Eye (tissue), 1 donor: ENCODE measurements around the gene KCNQ5.

ENCODE experiments used
- DNase-seq: peaks from one replicate; pipeline ENCODE4 v3.0.0-alpha.2; 2015

The KCNQ5 gene

DNA sequence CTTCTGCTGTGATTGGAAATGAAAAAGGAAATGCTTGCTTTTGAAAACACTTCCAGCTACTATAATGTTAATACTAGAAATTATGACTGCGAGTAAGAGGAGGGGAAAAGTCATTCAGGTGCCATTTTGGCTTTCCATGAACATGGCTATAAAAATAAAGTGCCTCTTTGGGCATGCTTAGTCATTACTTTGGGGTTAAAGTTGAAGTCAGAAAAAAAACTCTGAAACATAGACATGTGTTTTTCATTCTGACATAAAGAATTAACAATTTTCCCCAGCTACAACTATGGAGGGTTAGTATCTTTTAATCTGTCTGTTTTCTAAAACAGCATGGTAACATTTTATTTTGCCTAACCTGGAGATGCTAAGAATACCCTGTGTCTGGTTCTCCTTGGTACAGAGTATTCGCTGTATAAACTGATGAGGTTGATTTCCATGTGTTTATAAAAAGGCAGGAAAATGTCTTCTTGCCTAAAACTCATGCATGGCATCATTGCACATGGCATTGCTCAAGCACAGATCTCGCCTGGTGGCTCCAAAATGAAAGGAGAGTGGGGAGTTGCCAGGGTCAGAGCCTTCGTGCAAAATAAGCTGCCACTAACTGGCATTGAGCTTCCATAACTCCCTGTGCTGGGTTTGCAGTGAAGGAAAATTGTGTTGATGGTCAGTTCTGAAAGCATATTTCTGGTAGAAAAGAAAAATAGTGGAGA lies 188.9 kb downstream of the KCNQ5 start:
- DNase-seq = no peak

GRCh38 chr6:72811971-72812421 lies 190.1 kb downstream of the KCNQ5 start:
- no peak for DNase-seq

GRCh38 chr6:72813807-72814596 lies 192.1 kb downstream of the KCNQ5 start:
- no peak for DNase-seq

GRCh38 chr6:72816022-72816421 lies 194.2 kb downstream of the KCNQ5 start:
- DNase-seq = no peak

DNA sequence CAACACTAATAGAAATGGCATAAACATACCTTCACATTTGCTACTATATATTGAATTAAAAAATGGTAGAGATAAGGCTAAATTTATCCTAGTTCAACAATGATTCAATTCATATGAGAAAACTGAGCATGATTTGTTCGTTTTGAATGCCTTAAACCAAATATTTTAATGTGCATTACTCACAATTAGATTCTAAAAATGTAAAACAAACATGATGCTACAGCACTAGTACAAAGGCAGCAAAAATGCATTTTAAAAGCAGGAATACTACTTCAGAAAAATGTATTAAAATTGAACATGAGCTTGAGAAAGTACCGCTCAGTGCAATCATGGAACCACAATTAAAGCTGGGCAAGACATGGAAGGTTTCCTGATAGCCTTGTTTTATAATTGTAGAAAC lies 195.3 kb downstream of the KCNQ5 start:
- no peak for DNase-seq

DNA sequence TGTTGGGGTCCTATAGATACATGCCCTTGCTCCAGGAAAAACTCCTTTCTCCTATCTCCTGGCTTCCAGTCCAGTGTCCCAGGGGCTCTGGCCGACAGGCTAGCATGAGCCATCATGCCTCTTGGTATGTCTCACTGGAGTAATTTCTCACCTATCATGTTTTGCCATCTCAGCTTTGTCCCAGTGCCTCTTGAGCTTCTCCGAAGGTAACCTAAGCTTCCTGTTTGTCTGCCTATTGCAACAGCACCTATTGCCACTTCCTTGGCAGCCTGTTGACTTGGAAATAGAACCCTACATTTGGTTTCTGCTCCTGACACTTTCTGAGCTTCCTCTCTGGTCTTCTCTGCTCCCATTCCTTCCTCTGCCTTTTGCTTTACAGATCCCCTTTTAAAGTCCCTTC lies 197.7 kb downstream of the KCNQ5 start:
- no peak for DNase-seq

DNA sequence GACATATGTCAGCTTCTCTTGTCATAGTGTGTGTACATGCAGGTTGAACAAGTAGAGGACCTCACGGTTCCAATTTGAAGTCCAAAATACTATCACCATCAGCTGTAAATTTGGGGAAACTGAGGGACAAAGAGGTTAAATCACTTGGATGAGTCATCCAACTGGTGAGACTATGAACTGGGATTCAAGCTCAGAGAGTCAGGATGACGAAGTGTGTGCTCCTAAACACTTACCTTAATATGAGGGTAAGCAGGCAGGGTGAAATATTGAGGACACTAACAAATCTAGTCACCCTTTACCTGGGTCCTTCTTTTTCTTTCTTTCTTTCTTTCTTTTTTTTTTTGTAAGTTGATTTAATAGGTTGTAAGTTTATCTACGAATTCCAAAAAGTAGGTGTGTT lies 198.3 kb downstream of the KCNQ5 start:
- DNase-seq = no peak

DNA sequence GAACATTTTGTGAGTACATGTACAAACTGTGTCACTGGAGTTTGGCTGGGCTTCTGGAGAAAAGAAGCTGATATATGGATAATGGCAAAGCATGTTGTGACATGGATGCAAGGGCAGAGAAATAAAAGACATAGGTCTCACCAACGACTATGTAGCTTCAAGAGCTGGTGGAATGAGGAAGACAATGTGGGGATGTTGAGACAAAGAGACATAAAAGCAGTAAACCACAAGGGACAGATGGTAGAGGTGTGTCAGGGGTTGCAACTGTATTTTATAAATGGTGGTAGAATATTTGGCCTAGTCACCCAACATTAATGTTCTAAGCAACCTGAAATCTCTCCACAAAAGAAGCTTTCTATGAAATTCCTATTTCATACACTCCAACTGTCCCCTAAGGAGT lies 199.0 kb downstream of the KCNQ5 start:
- no peak for DNase-seq

- no peak for DNase-seq
Observed at GRCh38 chr6:72822023-72822422, 200.2 kb downstream of the KCNQ5 start.

DNA sequence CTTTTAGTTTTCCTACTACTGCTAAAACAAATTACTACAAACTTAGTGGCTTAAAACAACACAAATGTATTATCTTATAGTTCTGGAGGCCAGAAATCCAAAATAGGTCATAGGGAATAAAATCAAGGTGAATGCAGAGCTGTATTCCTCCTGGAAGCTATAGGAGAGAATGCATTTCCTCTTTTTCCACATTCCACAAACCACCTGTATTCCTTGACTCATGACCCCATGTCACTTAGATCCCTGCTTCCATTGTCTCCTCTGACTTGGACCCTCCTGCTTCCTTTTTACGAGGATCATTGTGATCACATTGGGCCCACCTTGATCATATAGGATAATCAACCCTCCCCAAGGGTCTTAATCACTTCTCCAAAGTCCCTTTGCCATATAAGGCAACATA lies 200.8 kb downstream of the KCNQ5 start:
- no peak for DNase-seq

- no peak for DNase-seq
Observed at GRCh38 chr6:72824833-72825232, 203.0 kb downstream of the KCNQ5 start.

GRCh38 chr6:72825315-72825911 lies 203.5 kb downstream of the KCNQ5 start:
- no peak for DNase-seq

- DNase-seq = no peak
Observed at GRCh38 chr6:72826037-72826436, 204.2 kb downstream of the KCNQ5 start.

- no peak for DNase-seq
Observed at GRCh38 chr6:72826744-72827438, 205.0 kb downstream of the KCNQ5 start.

GRCh38 chr6:72828904-72829303 lies 207.0 kb downstream of the KCNQ5 start:
- no peak for DNase-seq

DNA sequence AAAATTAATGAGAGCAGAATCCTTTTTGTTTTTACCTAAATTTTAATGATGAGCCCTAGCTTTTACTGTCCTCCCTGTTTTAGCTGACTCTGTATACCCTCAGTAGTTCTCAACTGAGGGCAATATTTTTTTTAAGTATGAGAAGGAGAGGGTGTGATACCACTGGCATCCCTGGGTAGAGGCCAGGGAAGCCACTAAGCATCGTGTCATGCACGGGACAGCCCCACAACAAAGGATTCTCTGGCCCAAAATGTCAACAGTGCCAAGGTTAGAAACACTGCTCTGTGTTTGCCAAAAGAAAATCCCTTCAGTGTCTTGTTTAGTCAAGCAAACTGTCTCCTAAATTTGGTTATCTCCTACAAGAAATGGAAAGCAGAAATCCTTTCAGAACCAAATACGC lies 210.4 kb downstream of the KCNQ5 start:
- DNase-seq = no peak

- no peak for DNase-seq
Observed at GRCh38 chr6:72835749-72836148, 213.9 kb downstream of the KCNQ5 start.

GRCh38 chr6:72836971-72837370 lies 215.1 kb downstream of the KCNQ5 start:
- no peak for DNase-seq

- no peak for DNase-seq
Observed at GRCh38 chr6:72841195-72841594, 219.3 kb downstream of the KCNQ5 start.

- no peak for DNase-seq
Observed at GRCh38 chr6:72842140-72842539, 220.3 kb downstream of the KCNQ5 start.

DNA sequence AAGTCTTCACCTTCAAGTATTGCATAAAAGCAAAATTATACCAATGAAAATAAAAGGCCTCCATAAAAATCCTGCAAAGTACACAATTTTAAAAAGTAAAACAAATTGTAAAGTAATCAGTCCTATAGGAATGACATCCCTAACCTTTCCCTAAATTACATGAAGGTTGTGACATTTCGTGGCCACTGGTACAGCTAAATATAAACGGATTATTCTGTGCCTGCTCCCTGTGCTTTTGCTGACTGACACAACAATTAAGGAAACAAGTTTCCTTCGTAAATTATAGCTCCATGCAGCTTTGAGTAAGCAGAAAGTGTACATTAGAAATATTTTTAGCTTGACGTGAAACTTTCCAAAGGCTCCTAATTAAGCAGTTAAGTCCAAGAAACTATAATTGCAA lies 222.8 kb downstream of the KCNQ5 start:
- DNase-seq = no peak

GRCh38 chr6:72849346-72849745 lies 227.5 kb downstream of the KCNQ5 start:
- DNase-seq = no peak

DNA sequence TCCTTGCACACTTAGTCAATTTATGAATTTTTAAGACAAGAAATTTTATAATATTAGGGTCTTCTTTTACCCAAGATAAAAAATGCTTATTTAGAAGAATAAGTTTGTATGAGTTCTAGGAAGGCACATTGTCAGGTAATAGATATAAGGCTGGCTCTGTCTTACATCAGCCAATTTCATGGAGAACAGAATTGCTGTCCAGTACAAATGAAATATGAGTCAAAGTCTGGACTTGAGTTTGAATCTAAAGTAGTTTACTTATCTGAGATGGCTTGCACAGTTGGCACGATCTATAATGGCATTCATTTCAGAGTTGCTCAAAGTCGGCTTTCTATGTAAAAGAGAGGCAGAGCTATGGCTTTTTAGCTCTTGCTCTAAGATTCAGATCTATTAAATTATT lies 228.2 kb downstream of the KCNQ5 start:
- no peak for DNase-seq
